DOHH2 (cell line): ENCODE results near the gene RPL29.

Experiments
- EZH2phosphoT487 ChIP-seq: fragments of 200-600 bp; sonication (generic); IDR thresholded peaks from 2 replicates; pipeline ENCODE4 v1.6.1; 2017; ENCODE audit warnings: borderline replicate concordance, mild to moderate bottlenecking, antibody characterized with exemption, low read length, moderate library complexity, mixed read lengths
- TF ChIP-seq, protein P1 (sequence below): fragments of 200-600 bp; sonication (generic); IDR thresholded peaks from one replicate; pipeline ENCODE4 v1.5.1; 2014; ENCODE audit warnings: antibody characterized with exemption, mild to moderate bottlenecking, low read depth, low read length; ENCODE audit not compliant: poor library complexity, severe bottlenecking

DNA sequence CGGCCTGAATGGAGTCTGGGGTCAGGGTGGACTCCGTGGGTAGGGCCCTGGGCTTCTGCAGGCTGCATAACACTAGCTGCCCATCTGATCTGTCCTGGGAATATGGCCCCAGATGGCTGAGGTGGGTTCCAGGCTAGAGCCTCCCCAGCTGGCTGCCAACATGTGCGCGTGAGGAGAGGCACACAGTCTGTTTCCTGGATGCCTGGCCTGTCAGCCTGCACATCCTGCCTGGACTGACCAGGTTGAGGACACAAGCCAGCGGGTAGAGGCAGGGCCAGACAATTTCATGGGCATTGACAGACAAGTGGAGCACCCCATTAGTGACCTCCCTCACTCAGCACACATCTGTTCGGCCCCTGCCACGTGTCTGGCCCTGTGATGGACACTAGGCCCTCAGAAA is 29.8 kb upstream of the RPL29 start:
- TF ChIP-seq, protein P1, sequence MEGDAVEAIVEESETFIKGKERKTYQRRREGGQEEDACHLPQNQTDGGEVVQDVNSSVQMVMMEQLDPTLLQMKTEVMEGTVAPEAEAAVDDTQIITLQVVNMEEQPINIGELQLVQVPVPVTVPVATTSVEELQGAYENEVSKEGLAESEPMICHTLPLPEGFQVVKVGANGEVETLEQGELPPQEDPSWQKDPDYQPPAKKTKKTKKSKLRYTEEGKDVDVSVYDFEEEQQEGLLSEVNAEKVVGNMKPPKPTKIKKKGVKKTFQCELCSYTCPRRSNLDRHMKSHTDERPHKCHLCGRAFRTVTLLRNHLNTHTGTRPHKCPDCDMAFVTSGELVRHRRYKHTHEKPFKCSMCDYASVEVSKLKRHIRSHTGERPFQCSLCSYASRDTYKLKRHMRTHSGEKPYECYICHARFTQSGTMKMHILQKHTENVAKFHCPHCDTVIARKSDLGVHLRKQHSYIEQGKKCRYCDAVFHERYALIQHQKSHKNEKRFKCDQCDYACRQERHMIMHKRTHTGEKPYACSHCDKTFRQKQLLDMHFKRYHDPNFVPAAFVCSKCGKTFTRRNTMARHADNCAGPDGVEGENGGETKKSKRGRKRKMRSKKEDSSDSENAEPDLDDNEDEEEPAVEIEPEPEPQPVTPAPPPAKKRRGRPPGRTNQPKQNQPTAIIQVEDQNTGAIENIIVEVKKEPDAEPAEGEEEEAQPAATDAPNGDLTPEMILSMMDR = no peak
- no peak for TF ChIP-seq EZH2phosphoT487
